Endothelial cell of umbilical vein (primary cell): ENCODE measurements around the gene NIPBL.

Experiments
- FOS ChIP-seq: IDR thresholded peaks from 2 replicates; pipeline ENCODE4 v1.6.1; 2011; ENCODE audit warnings: mild to moderate bottlenecking, low read length, moderate library complexity, borderline replicate concordance; ENCODE audit not compliant: insufficient read depth
- GATA2 ChIP-seq: IDR thresholded peaks from 2 replicates; pipeline ENCODE4 v1.7.0; 2011; ENCODE audit warnings: low read depth, mild to moderate bottlenecking, moderate library complexity, mixed read lengths, low read length; ENCODE audit not compliant: insufficient read length, insufficient read depth
- MYC ChIP-seq: IDR thresholded peaks from one replicate; pipeline ENCODE4 v1.6.1; 2011; ENCODE audit warnings: mild to moderate bottlenecking, low read depth, low read length
- POLR2A ChIP-seq: IDR thresholded peaks from 2 replicates; pipeline ENCODE4 v1.6.1; 2012; ENCODE audit warnings: low read depth, mild to moderate bottlenecking, control low read depth, low read length
- POLR2AphosphoS5 ChIP-seq: IDR thresholded peaks from 2 replicates; pipeline ENCODE4 v1.6.1; 2012; ENCODE audit warnings: low read depth, mild to moderate bottlenecking, control low read depth, low read length, moderate library complexity; ENCODE audit not compliant: insufficient read depth
- TF ChIP-seq, protein P1 (sequence below), 2 donors: IDR thresholded peaks; 1 replicate in 1 of 2; 2 replicates in 1 of 2; pipeline ENCODE4 v1.5.1; 2011; ENCODE audit warnings: low read length in 2 of 2, mild to moderate bottlenecking in 2 of 2, moderate library complexity in 2 of 2, control low read depth in 1 of 2, inconsistent platforms in 1 of 2, low read depth in 1 of 2; ENCODE audit not compliant: insufficient read depth in 1 of 2; ENCODE audit errors: extremely low read depth in 1 of 2

DNA sequence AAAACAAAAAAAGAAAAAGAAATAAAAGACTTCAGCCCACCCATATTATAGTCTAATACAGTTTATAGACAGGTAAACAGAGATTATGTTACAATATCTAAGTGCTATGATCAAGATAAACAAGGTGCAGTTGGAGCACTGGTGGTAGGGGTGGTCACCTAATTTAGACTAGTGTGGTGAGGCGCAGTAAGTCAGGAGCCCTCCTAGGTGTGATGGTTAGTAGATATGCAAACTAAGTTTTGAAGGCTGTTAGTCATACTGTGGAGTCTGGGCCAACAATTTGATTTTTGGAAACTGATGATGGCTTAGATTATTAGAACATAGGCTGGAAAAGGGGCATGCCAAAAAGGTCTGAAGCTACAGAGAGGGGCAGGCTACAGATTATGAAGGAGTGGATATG lies 14.7 kb downstream of the NIPBL start:
- TF ChIP-seq GATA2 (no peak), POLR2AphosphoS5 (no peak), POLR2A (no peak), MYC (no peak), FOS (no peak)
- TF ChIP-seq, protein P1, sequence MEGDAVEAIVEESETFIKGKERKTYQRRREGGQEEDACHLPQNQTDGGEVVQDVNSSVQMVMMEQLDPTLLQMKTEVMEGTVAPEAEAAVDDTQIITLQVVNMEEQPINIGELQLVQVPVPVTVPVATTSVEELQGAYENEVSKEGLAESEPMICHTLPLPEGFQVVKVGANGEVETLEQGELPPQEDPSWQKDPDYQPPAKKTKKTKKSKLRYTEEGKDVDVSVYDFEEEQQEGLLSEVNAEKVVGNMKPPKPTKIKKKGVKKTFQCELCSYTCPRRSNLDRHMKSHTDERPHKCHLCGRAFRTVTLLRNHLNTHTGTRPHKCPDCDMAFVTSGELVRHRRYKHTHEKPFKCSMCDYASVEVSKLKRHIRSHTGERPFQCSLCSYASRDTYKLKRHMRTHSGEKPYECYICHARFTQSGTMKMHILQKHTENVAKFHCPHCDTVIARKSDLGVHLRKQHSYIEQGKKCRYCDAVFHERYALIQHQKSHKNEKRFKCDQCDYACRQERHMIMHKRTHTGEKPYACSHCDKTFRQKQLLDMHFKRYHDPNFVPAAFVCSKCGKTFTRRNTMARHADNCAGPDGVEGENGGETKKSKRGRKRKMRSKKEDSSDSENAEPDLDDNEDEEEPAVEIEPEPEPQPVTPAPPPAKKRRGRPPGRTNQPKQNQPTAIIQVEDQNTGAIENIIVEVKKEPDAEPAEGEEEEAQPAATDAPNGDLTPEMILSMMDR (IDR thresholded peaks at IDR 0.05; ENCODE audit: extremely low read depth in 1 of 2, insufficient read depth in 1 of 2, low read depth in 1 of 2, low read length in 2 of 2), result no peak
